ENCODE measurements around the gene REXO2. TPM values are rescaled to one million over a fixed set of nuclear protein-coding genes. Genes with fewer than 3 reads are reported as not detected.

The REXO2 gene
- total and polyA plus RNA-seq, 2 of the 13 experiments (the other 11 are each of a cell fraction or from before 2014, with no cell fraction given), result 95.6 to 104 TPM

GRCh38 chr11:114472661-114473060 is 33.4 kb downstream of the REXO2 start:
- no peaks in the 10 kb centered on the region for H3K79me2 ChIP-seq (ENCODE audit: insufficient read depth, low read length)
- H3K4me2 ChIP-seq (ENCODE audit: low read depth, low read length), result no peak overlapping the region
- ATAC-seq (no peak), DNase-seq (ENCODE audit: low spot score) (no peak), FAIRE-seq (no peak)
- BruUV-seq (replicated peaks), result no TSS peak
- ChIA-PET CTCF (ENCODE audit: low intra/inter-chr PET ratio, low total read pairs) (no interaction called here), POLR2A (no interaction called here)
- H3K9me3 ChIP-seq (ENCODE audit: low read length), result no peaks in the 10 kb centered on the region
- H3K27me3 ChIP-seq (ENCODE audit: control insufficient read depth in 1 of 2, insufficient read depth in 2 of 2, low read length in 2 of 2), result 0 out of 5 replicates have a peak, but pooled peaks cover 0 to 3% of the 10 kb centered on the region in 2 experiments
- H3K4me3 ChIP-seq (replicated peaks in 1 of 3; ENCODE audit: insufficient read depth in 1 of 3, low read depth in 2 of 3, low read length in 3 of 3), result no peak overlapping the region
- no peaks in the 10 kb centered on the region for H3K36me3 ChIP-seq (replicated peaks in 1 of 2; ENCODE audit: control insufficient read depth in 1 of 2, insufficient read depth in 2 of 2, low read length in 2 of 2)
- no peak overlapping the region for H3K9ac ChIP-seq (ENCODE audit: insufficient read depth, low read depth, low read length)
- in situ Hi-C loops (cut with HindIII; ENCODE audit: extremely low pct_ligation_motif_present, low pct_unique_long_range_greater_than_20kb), result no loop called here
- no peak overlapping the region for H3K27ac ChIP-seq (ENCODE audit: extremely low read length, insufficient read depth, low read length)
- 45% methylated on average over 2 of the region's 2 CpGs for WGBS (ENCODE audit: low lambda C conversion rate)
- H3K4me1 ChIP-seq (ENCODE audit: insufficient read depth, low read length), result no peaks in the 10 kb centered on the region
- no peak overlapping the region for H2AFZ ChIP-seq (ENCODE audit: low read length)
- intact Hi-C loops (cut with micrococcal nuclease; ENCODE audit: unreplicated experiment), result no loop called here
- no peak for TF ChIP-seq HMGXB4 (CRISPR knock-in tag; IDR thresholded peaks at IDR 0.05; ENCODE audit: borderline replicate concordance in 1 of 2, low read depth in 1 of 2)
- TF ChIP-seq BATF2 (CRISPR knock-in tag; IDR thresholded peaks at IDR 0.05), result no peak
- TF ChIP-seq ATF7 (IDR thresholded peaks at IDR 0.05), result peak; percentile 27; the same call in 1 of the 2 replicates
- TF ChIP-seq ATF7 (CRISPR knock-in tag; IDR thresholded peaks at IDR 0.05), result no peak
- no peaks in the 10 kb centered on the region for H4K20me1 ChIP-seq (ENCODE audit: insufficient read depth, low read length)

- no peak overlapping the region for H2AFZ ChIP-seq (ENCODE audit: low read length)
- H3K4me2 ChIP-seq (ENCODE audit: low read depth, low read length), result no peak overlapping the region
- no TSS peak for BruUV-seq (replicated peaks)
- in situ Hi-C loops (cut with HindIII; ENCODE audit: extremely low pct_ligation_motif_present, low pct_unique_long_range_greater_than_20kb) (no loop called here), intact Hi-C loops (cut with micrococcal nuclease; ENCODE audit: unreplicated experiment) (loop anchor here (5.0 kb wide), 1 partner anchor 131 kb away; no protein-coding TSS in a partner anchor)
- H3K36me3 ChIP-seq (replicated peaks in 1 of 2; ENCODE audit: control insufficient read depth in 1 of 2, insufficient read depth in 2 of 2, low read length in 2 of 2), result no peaks in the 10 kb centered on the region
- H3K4me1 ChIP-seq (ENCODE audit: insufficient read depth, low read length), result no peaks in the 10 kb centered on the region
- H3K27ac ChIP-seq (ENCODE audit: extremely low read length, insufficient read depth, low read length), result no peak overlapping the region
- 0 out of 5 replicates have a peak, but pooled peaks cover 1 to 3% of the 10 kb centered on the region in 2 experiments for H3K27me3 ChIP-seq (ENCODE audit: control insufficient read depth in 1 of 2, insufficient read depth in 2 of 2, low read length in 2 of 2)
- no peaks in the 10 kb centered on the region for H3K79me2 ChIP-seq (ENCODE audit: insufficient read depth, low read length)
- ChIA-PET POLR2A (no interaction called here), CTCF (ENCODE audit: low intra/inter-chr PET ratio, low total read pairs) (no interaction called here)
- TF ChIP-seq GTF3A (CRISPR knock-in tag; conservative IDR thresholded peaks at IDR 0.05) (no peak), TRIM22 (IDR thresholded peaks at IDR 0.05) (no peak)
- no peaks in the 10 kb centered on the region for H3K9me3 ChIP-seq (ENCODE audit: low read length)
- ATAC-seq (no peak), FAIRE-seq (no peak), DNase-seq (ENCODE audit: low spot score) (no peak)
- no peaks in the 10 kb centered on the region for H4K20me1 ChIP-seq (ENCODE audit: insufficient read depth, low read length)
- WGBS (ENCODE audit: low lambda C conversion rate), result 25% methylated on average over 2 of the region's 2 CpGs
- no peak overlapping the region for H3K4me3 ChIP-seq (replicated peaks in 1 of 3; ENCODE audit: insufficient read depth in 1 of 3, low read depth in 2 of 3, low read length in 3 of 3)
- H3K9ac ChIP-seq (ENCODE audit: insufficient read depth, low read depth, low read length), result no peak overlapping the region
Observed at GRCh38 chr11:114478001-114478410, 38.7 kb downstream of the REXO2 start.

Data from HepG2 (cell line).